HG03039 (cell line): ENCODE results near the gene ZNF451.

Experiments used
- ATAC-seq: cut with Tn5 transposase; IDR thresholded peaks from one replicate; pipeline ENCODE4 v1.9.1; 2021; ENCODE audit warnings: mild to moderate bottlenecking, moderate library complexity; ENCODE audit not compliant: unreplicated experiment

Gene ZNF451

GRCh38 chr6:57201718-57202117 lies 111.7 kb downstream of the ZNF451 start:
- no peak for ATAC-seq

GRCh38 chr6:57205550-57206328 lies 115.8 kb downstream of the ZNF451 start:
- no peak for ATAC-seq

GRCh38 chr6:57207141-57207540 lies 117.2 kb downstream of the ZNF451 start:
- no peak for ATAC-seq

- ATAC-seq = no peak
Observed at GRCh38 chr6:57207872-57208271, 117.9 kb downstream of the ZNF451 start.

- no peak for ATAC-seq
Observed at GRCh38 chr6:57209030-57209429, 119.0 kb downstream of the ZNF451 start.

GRCh38 chr6:57210060-57210459 lies 120.1 kb downstream of the ZNF451 start:
- no peak for ATAC-seq

GRCh38 chr6:57215260-57215659 lies 125.3 kb downstream of the ZNF451 start:
- ATAC-seq = no peak

GRCh38 chr6:57216235-57217101 lies 126.5 kb downstream of the ZNF451 start:
- ATAC-seq = no peak

GRCh38 chr6:57217270-57217669 lies 127.3 kb downstream of the ZNF451 start:
- no peak for ATAC-seq
